GM10248 (cell line): ENCODE data around the gene ARHGEF12.

Experiments
- CTCF ChIA-PET: fragments of 300-600 bp; sonication (Branson Sonifier 250); formaldehyde crosslinking; extraction: SDS; loops from one replicate; lab custom pipeline; 2021; ENCODE audit warnings: antibody characterized with exemption; lab: Yijun Ruan, JAX
- POLR2A ChIA-PET: fragments of 350-650 bp; sonication (Branson Sonifier 250); formaldehyde crosslinking; extraction: SDS; loops from one replicate; lab custom pipeline; 2020; ENCODE audit warnings: antibody characterized with exemption; lab: Yijun Ruan, JAX
- DNase-seq: peaks from one replicate; pipeline ENCODE4 v3.0.0; 2012; ENCODE audit errors: extremely low spot score
- TF ChIP-seq, protein P1 (sequence below): IDR thresholded peaks from 2 replicates; pipeline ENCODE4 v1.5.1; 2012; ENCODE audit warnings: mild to moderate bottlenecking, low read depth; ENCODE audit errors: extremely low read depth, missing control alignments, control extremely low read depth

ARHGEF12 gene

DNA sequence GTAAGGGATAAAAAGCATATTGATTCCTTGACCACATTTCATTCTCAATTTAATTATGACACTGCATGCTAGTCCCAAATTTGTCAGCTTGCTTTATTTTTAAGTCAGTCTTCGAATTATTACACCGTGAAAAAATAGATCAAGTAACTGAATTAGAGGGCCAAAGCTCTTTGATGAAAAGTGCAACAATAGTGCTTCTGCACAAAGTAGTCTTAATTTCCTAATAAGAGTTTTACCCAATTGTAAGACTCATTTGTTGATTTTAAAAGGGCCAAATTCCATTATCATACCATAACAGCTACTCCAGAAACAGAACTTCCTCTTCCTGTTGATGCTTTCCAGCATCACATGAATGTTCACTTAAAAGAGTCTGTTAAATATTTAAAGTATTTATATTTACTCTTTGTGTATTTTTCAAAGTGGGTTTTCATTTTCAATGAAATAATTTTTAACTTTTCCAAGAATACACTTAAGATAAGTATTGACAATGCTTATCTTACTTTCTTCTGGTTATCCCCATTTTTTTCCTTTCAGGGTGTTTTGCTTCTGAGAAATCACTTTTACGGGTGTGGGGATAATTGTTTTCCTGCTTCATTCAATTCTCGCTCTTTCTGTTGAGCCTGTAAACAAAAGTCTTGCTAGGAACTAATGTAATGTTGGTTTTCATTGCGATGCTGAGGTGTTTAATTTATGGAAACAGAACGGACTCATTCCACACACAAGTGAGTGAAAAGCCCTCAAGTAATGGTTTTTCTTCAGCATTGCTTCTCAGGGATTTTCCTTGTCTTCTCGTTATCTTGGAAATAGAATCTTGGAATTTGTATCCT is 2.1 kb downstream of the ARHGEF12 start:
- ChIA-PET CTCF (interaction anchor here (1.0 to 1.6 kb wide), 6 partner anchors 8 to 74 kb away, joined by 3 to 6 read pairs (median 4); no protein-coding TSS in a partner anchor), POLR2A (no interaction called here)
- TF ChIP-seq, protein P1, sequence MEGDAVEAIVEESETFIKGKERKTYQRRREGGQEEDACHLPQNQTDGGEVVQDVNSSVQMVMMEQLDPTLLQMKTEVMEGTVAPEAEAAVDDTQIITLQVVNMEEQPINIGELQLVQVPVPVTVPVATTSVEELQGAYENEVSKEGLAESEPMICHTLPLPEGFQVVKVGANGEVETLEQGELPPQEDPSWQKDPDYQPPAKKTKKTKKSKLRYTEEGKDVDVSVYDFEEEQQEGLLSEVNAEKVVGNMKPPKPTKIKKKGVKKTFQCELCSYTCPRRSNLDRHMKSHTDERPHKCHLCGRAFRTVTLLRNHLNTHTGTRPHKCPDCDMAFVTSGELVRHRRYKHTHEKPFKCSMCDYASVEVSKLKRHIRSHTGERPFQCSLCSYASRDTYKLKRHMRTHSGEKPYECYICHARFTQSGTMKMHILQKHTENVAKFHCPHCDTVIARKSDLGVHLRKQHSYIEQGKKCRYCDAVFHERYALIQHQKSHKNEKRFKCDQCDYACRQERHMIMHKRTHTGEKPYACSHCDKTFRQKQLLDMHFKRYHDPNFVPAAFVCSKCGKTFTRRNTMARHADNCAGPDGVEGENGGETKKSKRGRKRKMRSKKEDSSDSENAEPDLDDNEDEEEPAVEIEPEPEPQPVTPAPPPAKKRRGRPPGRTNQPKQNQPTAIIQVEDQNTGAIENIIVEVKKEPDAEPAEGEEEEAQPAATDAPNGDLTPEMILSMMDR: no peak
- no peak for DNase-seq

DNA sequence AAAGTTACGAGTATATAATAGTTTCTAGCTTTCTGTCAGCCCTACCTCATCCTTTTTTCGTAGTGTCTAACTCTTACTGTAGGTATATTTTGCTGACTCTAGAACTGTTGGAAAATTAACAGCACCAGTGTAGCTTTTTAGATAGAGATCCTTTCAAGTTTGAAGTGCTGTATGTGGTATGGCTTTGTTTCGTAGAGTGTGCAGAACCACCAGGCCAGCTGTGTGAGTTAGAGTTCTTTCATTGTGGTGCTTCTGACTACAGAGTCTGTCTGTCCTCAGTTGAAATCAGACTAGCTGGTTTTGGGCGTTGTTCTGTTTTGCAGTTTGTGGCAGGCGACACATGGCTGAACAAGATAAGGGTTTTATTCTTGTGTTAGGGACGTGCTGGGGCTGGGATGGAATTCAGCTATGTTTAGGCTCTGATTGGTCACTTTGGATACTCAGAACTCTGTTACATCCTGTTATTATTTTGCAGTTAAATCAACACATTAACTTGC is 3.2 kb downstream of the ARHGEF12 start:
- ChIA-PET POLR2A (no interaction called here), CTCF (interaction anchor here (0.6 to 0.7 kb wide), 2 partner anchors 10 to 15 kb away, joined by 3 read pairs; no protein-coding TSS in a partner anchor)
- no peak for DNase-seq
- TF ChIP-seq, protein P1: no peak

DNA sequence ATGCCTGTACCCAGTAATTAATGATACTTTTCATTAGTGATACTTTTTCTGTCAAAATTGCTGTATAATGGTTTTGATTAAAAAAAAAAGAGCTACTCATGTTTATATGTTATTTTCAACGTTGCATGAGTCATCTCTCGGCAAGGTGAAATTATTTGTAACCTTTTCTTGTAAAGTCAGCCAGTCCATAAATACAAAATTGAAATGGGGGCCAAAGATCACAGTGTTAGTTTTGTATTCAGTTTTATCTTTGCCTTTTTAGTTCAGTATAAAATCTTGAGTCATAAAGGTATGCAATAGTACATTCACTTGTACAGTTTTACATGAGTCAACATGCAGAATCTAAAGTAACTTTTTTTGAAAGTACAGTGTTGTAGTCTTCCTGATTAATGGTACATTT is 4.3 kb downstream of the ARHGEF12 start:
- DNase-seq: no peak
- ChIA-PET POLR2A (no interaction called here), CTCF (no interaction called here)
- TF ChIP-seq, protein P1: no peak

DNA sequence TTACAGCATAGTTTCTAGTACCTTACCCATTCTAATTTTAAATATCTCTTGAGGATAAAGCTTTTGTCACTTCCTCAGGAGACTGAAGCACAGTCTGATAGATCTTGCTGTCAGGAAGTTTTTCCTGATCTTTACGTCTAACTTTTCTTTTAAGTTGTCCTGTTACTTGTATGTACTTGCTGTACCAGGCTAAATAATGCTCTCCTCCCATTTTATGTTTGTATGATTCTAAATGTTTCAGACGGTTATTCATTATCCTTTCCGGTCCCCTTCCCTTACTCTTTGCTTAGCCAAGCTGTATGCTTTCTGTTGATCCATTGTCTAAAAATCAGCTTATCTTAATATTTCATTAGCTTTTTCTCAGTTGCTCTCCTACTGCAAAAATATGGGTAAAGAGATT is 6.0 kb downstream of the ARHGEF12 start:
- POLR2A ChIA-PET: no interaction called here
- DNase-seq: no peak
- TF ChIP-seq, protein P1: no peak
- CTCF ChIA-PET: interaction anchor here (1.9 kb wide), 1 partner anchor 8 kb away, joined by 7 read pairs; no protein-coding TSS in a partner anchor

DNA sequence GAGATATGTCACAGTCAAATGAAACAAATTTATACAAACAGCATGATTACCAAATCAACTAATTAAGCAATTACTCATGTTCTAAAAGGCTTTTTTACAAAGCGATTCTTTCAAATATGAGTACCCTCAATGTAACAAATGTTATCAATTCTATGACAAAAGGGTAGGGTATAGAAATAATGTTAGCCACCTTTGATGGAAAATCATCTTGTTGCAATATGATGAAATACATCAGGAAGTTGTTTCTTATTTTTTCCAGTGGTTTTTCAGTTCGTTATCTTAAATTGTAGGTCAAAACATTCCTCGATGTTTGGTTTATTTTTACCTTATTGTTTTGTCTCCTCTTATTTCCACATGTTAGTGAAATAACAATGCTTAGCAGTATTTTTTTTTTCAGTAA is 6.5 kb downstream of the ARHGEF12 start:
- POLR2A ChIA-PET: no interaction called here
- TF ChIP-seq, protein P1: no peak
- DNase-seq: no peak
- CTCF ChIA-PET: interaction anchor here (1.3 to 1.9 kb wide), 2 partner anchors 8 to 40 kb away, joined by 3 to 7 read pairs; no protein-coding TSS in a partner anchor

DNA sequence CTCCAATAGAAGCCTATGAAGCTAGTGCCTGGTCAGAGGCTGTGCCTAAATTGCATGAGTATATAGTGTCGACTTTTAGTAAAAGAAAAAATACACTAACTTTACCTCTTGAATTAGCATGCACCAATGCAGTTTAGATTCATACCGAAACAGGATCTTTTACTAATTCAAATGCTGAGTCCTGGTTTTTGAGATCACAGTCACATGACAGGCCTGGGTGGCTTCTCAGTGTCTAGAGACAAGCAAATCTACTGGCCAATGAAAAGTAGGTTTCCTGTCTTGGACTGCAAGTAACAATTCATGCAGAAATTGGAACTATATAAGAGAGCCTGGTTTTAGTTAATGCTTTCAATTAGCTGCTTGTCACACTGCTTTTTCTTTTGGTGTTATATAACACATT is 7.2 kb downstream of the ARHGEF12 start:
- ChIA-PET POLR2A (no interaction called here), CTCF (interaction anchor here (1.3 to 1.9 kb wide), 2 partner anchors 9 to 40 kb away, joined by 3 to 7 read pairs; no protein-coding TSS in a partner anchor)
- TF ChIP-seq, protein P1: no peak
- peak; percentile 65 for DNase-seq
